CD4-positive, alpha-beta memory T cell (primary cell): Measurements from ENCODE around the gene FOXD4. TPM values are rescaled to one million over a fixed set of nuclear protein-coding genes. Genes with fewer than 3 reads are reported as not detected.
"Not testable (repeated sequence)": the region's sequence is repeated elsewhere in the genome, so short reads cannot be mapped to it uniquely, and the experiment has no call there.

Experiments
- CTCF ChIA-PET: fragments of 350-600 bp; sonication (Branson Sonifier 250); formaldehyde crosslinking; loops from one replicate; lab custom pipeline; 2021; ENCODE audit warnings: inconsistent platforms; ENCODE audit not compliant: partially characterized antibody; lab: Charles Lee
- POLR2A ChIA-PET: fragments of 350-600 bp; sonication (Branson Sonifier 250); formaldehyde crosslinking; loops from one replicate; lab custom pipeline; 2021; ENCODE audit not compliant: partially characterized antibody; lab: Charles Lee
- DNase-seq, 5 donors: peaks; one replicate each; pipeline versions ENCODE4 v3.0.0 to v3.0.0-alpha.2; 2020 to 2022; ENCODE audit warnings: mixed read lengths in 1 of 5
- H3K27ac ChIP-seq: one replicate; pipeline ENCODE4 v1.7.0; 2013; ENCODE audit warnings: low read depth, low read length
- H3K27me3 ChIP-seq: 2 replicates; pipeline ENCODE4 v1.7.0; 2013; ENCODE audit warnings: mild to moderate bottlenecking, low read length, moderate library complexity; ENCODE audit not compliant: insufficient read depth
- H3K36me3 ChIP-seq: 2 replicates; pipeline ENCODE4 v1.7.0; 2013; ENCODE audit warnings: mild to moderate bottlenecking, low read length, moderate library complexity; ENCODE audit not compliant: insufficient read depth
- H3K4me1 ChIP-seq: 2 replicates; pipeline ENCODE4 v1.7.0; 2013; ENCODE audit warnings: mild to moderate bottlenecking, low read length, moderate library complexity; ENCODE audit not compliant: insufficient read depth
- H3K4me3 ChIP-seq, 2 donors: one replicate each; pipeline ENCODE4 v1.7.0; 2013; ENCODE audit warnings: low read length in 2 of 2, mild to moderate bottlenecking in 1 of 2
- H3K9me3 ChIP-seq, 2 donors: one replicate each; pipeline ENCODE4 v1.7.0; 2013; ENCODE audit warnings: low read length in 2 of 2, control low read depth in 1 of 2; ENCODE audit not compliant: control insufficient read depth in 1 of 2
- H3K27ac Mint-ChIP-seq, 7 donors: one replicate each; pipeline ENCODE4 v1.8.0; 2020 to 2021; ENCODE audit warnings: mixed read lengths in 7 of 7, mild to moderate bottlenecking in 6 of 7, inconsistent platforms in 3 of 7, moderate library complexity in 3 of 7
- H3K27me3 Mint-ChIP-seq, 2 donors: one replicate each; pipeline ENCODE4 v1.8.0; 2020 to 2021; ENCODE audit warnings: mixed read lengths in 2 of 2
- H3K36me3 Mint-ChIP-seq, 2 donors: one replicate each; pipeline ENCODE4 v1.8.0; 2020 to 2021; ENCODE audit warnings: mixed read lengths in 2 of 2, inconsistent platforms in 1 of 2, mild to moderate bottlenecking in 1 of 2
- H3K4me1 Mint-ChIP-seq, 4 donors: one replicate each; pipeline ENCODE4 v1.8.0; 2020 to 2021; ENCODE audit warnings: mixed read lengths in 4 of 4, mild to moderate bottlenecking in 1 of 4
- H3K4me3 Mint-ChIP-seq, 8 donors: one replicate each; pipeline ENCODE4 v1.8.0; 2020 to 2021; ENCODE audit warnings: mixed read lengths in 8 of 8, mild to moderate bottlenecking in 7 of 8, moderate library complexity in 6 of 8, inconsistent platforms in 3 of 8
- H3K9me3 Mint-ChIP-seq, 8 donors: one replicate each; pipeline ENCODE4 v1.8.0; 2020 to 2021; ENCODE audit warnings: mixed read lengths in 8 of 8, mild to moderate bottlenecking in 5 of 8, inconsistent platforms in 3 of 8, moderate library complexity in 1 of 8
- intact Hi-C: fragments of 100-400 bp; cut with micrococcal nuclease; formaldehyde crosslinking; loops from one replicate; pipeline ENCODE4 v1.15.1; 2023
- polyA plus RNA-seq, 2 donors: library from polyadenylated mRNA; unstranded; fragments of 300-500 nt; fragmentation: Illumina TruSeq; gene quantifications; one replicate each; pipeline ENCODE4 v1.2.3, GENCODE V29; 2021
- total RNA-seq, 2 experiments: library from RNA; stranded (reverse); gene quantifications; one replicate each; pipeline ENCODE4 v1.2.3, GENCODE V29; 2021

FOXD4 gene
- total RNA-seq = under 1 TPM; 0.30 to 0.35 TPM
- not detected for polyA plus RNA-seq

GRCh38 chr9:117995-118467 is at the start of gene FOXD4:
Gene FOXD4 (minus strand): TSS chr9:118417. CDS start chr9:118119, 298 bp downstream.
- peak within 1 kb of the TSS; percentile 36 to 77 (median 70) for H3K4me3 Mint-ChIP-seq
- H3K27me3 Mint-ChIP-seq = peaks cover 14 to 23% of the 10 kb centered on the region in 2 donors
- H3K36me3 Mint-ChIP-seq, DNase-seq, H3K27ac ChIP-seq, H3K9me3 ChIP-seq, H3K4me3 ChIP-seq, intact Hi-C loops, H3K27me3 ChIP-seq, POLR2A ChIA-PET, CTCF ChIA-PET, H3K36me3 ChIP-seq: not testable (repeated sequence)
- peaks cover 10% of the 10 kb centered on the region for H3K4me1 ChIP-seq
- H3K4me1 Mint-ChIP-seq = peaks cover 10 to 27% (median 17%) of the 10 kb centered on the region in 4 donors
- H3K27ac Mint-ChIP-seq = peak within 1 kb of the TSS in 3 of 7 donors; percentile 29 to 53 (median 53)
- peaks cover 0 to 17% (median 0%) of the 10 kb centered on the region in 8 donors for H3K9me3 Mint-ChIP-seq

GRCh38 chr9:159871-160270 is 41.7 kb upstream of the FOXD4 start:
- H3K27me3 Mint-ChIP-seq, H3K4me1 Mint-ChIP-seq, H3K36me3 Mint-ChIP-seq, DNase-seq, H3K27ac ChIP-seq, CTCF ChIA-PET, H3K27ac Mint-ChIP-seq, H3K4me3 Mint-ChIP-seq, intact Hi-C loops, H3K27me3 ChIP-seq, H3K9me3 Mint-ChIP-seq, H3K4me3 ChIP-seq, H3K36me3 ChIP-seq, POLR2A ChIA-PET, H3K4me1 ChIP-seq, H3K9me3 ChIP-seq: not testable (repeated sequence)

GRCh38 chr9:151173-151572 is 33.0 kb upstream of the FOXD4 start:
- CTCF ChIA-PET, intact Hi-C loops, H3K4me3 ChIP-seq, H3K9me3 ChIP-seq, POLR2A ChIA-PET, H3K4me3 Mint-ChIP-seq, H3K36me3 Mint-ChIP-seq, H3K27ac Mint-ChIP-seq, H3K4me1 ChIP-seq, H3K9me3 Mint-ChIP-seq, H3K36me3 ChIP-seq, H3K27me3 ChIP-seq, H3K27ac ChIP-seq, DNase-seq, H3K4me1 Mint-ChIP-seq, H3K27me3 Mint-ChIP-seq: not testable (repeated sequence)

GRCh38 chr9:139880-140279 is 21.7 kb upstream of the FOXD4 start:
- H3K27me3 Mint-ChIP-seq, POLR2A ChIA-PET: not testable (repeated sequence)

GRCh38 chr9:117144-117994 is 848 bp downstream of the FOXD4 start:
- H3K27me3 ChIP-seq, POLR2A ChIA-PET, intact Hi-C loops, H3K27ac ChIP-seq, H3K4me3 ChIP-seq, CTCF ChIA-PET, H3K9me3 ChIP-seq, H3K36me3 Mint-ChIP-seq, H3K36me3 ChIP-seq: not testable (repeated sequence)
- Mint-ChIP-seq H3K4me3 (peak overlapping the region; percentile 36 to 77 (median 70)), H3K4me1 (peaks cover 10 to 27% (median 17%) of the 10 kb centered on the region in 4 donors), H3K9me3 (peaks cover 0 to 23% (median 0%) of the 10 kb centered on the region in 8 donors), H3K27ac (peak overlapping the region in 2 of 7 donors; percentile 53), H3K27me3 (peaks cover 18 to 28% of the 10 kb centered on the region in 2 donors)
- H3K4me1 ChIP-seq = peaks cover 10% of the 10 kb centered on the region
- DNase-seq = peak; percentile 30 to 54 (median 39)

More at GRCh38 chr9:139880-140279, 21.7 kb upstream of the FOXD4 start:
- intact Hi-C loops, H3K9me3 ChIP-seq, CTCF ChIA-PET, H3K4me3 ChIP-seq, H3K27ac Mint-ChIP-seq, H3K36me3 Mint-ChIP-seq, H3K9me3 Mint-ChIP-seq, H3K4me1 Mint-ChIP-seq, H3K4me1 ChIP-seq, H3K27ac ChIP-seq, DNase-seq, H3K4me3 Mint-ChIP-seq, H3K27me3 ChIP-seq, H3K36me3 ChIP-seq: not testable (repeated sequence)

GRCh38 chr9:116239-117077 is 1.8 kb downstream of the FOXD4 start:
- peaks cover 19 to 29% of the 10 kb centered on the region in 2 donors for H3K27me3 Mint-ChIP-seq
- H3K4me3 ChIP-seq, H3K9me3 ChIP-seq, H3K27ac ChIP-seq, POLR2A ChIA-PET, intact Hi-C loops, CTCF ChIA-PET, H3K36me3 ChIP-seq, H3K27me3 ChIP-seq, H3K36me3 Mint-ChIP-seq: not testable (repeated sequence)
- peak in 1 of 5 donors; percentile 31 for DNase-seq
- H3K27ac Mint-ChIP-seq = peak overlapping the region in 3 of 7 donors; percentile 54 to 84 (median 83)
- H3K4me1 Mint-ChIP-seq = peaks cover 11 to 27% (median 17%) of the 10 kb centered on the region in 4 donors
- H3K4me1 ChIP-seq = peaks cover 10% of the 10 kb centered on the region
- peaks cover 0 to 24% (median 0%) of the 10 kb centered on the region in 8 donors for H3K9me3 Mint-ChIP-seq
- H3K4me3 Mint-ChIP-seq = peak overlapping the region in 5 of 8 donors; percentile 36 to 65 (median 56)

- peaks cover 0 to 24% (median 0%) of the 10 kb centered on the region in 8 donors for H3K9me3 Mint-ChIP-seq
These were observed 3.1 kb downstream of the FOXD4 start for GRCh38 chr9:115118-115451.

More at GRCh38 chr9:115118-115451, 3.1 kb downstream of the FOXD4 start:
- DNase-seq, H3K4me3 ChIP-seq, H3K27me3 ChIP-seq, intact Hi-C loops, POLR2A ChIA-PET, H3K27ac ChIP-seq, H3K36me3 Mint-ChIP-seq, CTCF ChIA-PET, H3K36me3 ChIP-seq, H3K9me3 ChIP-seq: not testable (repeated sequence)
- peaks cover 11 to 27% (median 17%) of the 10 kb centered on the region in 4 donors for H3K4me1 Mint-ChIP-seq
- H3K27me3 Mint-ChIP-seq = peaks cover 19 to 29% of the 10 kb centered on the region in 2 donors
- H3K27ac Mint-ChIP-seq = peak overlapping the region in 5 of 7 donors; percentile 36 to 91 (median 70)
- H3K4me1 ChIP-seq = peaks cover 10% of the 10 kb centered on the region
- peak overlapping the region in 7 of 8 donors; percentile 48 to 89 (median 82) for H3K4me3 Mint-ChIP-seq
